Stimulated activated CD4-positive, alpha-beta T cell treated with anti-CD3 and anti-CD28 coated beads, Interleukin-15, amount 100 ng/mL, for 48 hours (primary cell): Measurements from ENCODE around the gene FBXO40.

Experiments used
- DNase-seq, 2 donors: peaks; one replicate each; pipeline ENCODE4 v3.0.0-alpha.2; 2020; ENCODE audit warnings: low read depth in 2 of 2

The FBXO40 gene

GRCh38 chr3:121663171-121663847, 70.1 kb downstream of the FBXO40 start:
- DNase-seq, result no peak

- DNase-seq, result no peak
These were observed 72.3 kb downstream of the FBXO40 start for GRCh38 chr3:121665488-121665887.

- DNase-seq, result no peak
These were observed 74.2 kb downstream of the FBXO40 start for GRCh38 chr3:121667333-121667732.

- no peak for DNase-seq
These were observed 77.5 kb downstream of the FBXO40 start for GRCh38 chr3:121670676-121671075.

- no peak for DNase-seq
These were observed 84.0 kb downstream of the FBXO40 start for GRCh38 chr3:121677141-121677540.
